AG09319 (cell line): Measurements from ENCODE around the gene HOXC4.

Experiments used
- DNase-seq: peaks from one replicate; pipeline ENCODE4 v3.0.0-alpha.2; 2010; ENCODE audit warnings: low read depth; ENCODE audit errors: extremely low read depth
- CTCF ChIP-seq: IDR thresholded peaks from 2 replicates; pipeline ENCODE4 v1.5.1; 2011; ENCODE audit warnings: low read depth, mild to moderate bottlenecking, inconsistent platforms, low read length, moderate library complexity

Gene HOXC4

GRCh38 chr12:54059668-54060067 lies 6.0 kb downstream of the HOXC4 start:
- no peak for DNase-seq
- TF ChIP-seq CTCF: no peak

DNA sequence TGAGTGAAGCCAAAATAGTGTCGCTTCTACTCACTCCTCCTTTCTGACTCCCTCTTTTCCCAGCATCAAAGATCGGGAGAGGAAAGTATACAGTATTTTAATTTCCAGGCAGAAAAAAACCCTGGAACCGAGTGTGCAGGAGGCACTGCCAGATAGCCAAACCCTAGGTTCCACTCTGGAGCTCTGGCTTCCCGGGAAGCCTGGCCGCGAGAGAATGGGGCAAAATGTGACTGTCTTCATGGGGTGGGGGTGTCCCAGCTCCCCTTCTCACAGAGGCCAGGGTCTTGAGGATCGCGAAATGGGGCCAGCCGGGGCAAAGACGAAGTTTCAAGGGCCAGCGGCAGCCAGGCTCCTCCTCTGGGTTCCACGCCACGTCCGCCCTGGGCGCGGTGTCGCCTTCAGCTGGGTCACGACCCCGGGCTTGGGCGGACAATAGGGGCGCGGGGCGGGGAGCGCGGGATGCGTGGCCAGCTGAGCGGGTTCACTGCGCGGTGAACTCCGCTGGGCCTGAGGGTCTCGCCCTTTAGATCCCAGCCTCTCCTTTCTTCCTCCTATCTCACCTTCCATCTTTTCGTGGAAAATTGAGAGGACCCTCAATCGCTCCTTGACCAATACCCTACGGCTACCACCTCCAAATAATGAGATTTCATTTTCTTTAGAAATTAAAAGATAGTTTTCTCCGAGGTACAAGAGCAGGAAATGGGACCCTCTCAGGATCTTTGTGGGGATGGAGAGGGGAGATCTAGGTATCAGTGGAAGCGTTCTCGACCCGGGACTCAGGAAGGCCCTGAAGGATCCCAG lies 6.7 kb downstream of the HOXC4 start:
- no peak for DNase-seq
- no peak for TF ChIP-seq CTCF

GRCh38 chr12:54060975-54061778 lies 7.5 kb downstream of the HOXC4 start:
- no peak for TF ChIP-seq CTCF
- DNase-seq: no peak

- no peak for TF ChIP-seq CTCF
- no peak for DNase-seq
Measured at GRCh38 chr12:54065677-54066076, 12.0 kb downstream of the HOXC4 start.

DNA sequence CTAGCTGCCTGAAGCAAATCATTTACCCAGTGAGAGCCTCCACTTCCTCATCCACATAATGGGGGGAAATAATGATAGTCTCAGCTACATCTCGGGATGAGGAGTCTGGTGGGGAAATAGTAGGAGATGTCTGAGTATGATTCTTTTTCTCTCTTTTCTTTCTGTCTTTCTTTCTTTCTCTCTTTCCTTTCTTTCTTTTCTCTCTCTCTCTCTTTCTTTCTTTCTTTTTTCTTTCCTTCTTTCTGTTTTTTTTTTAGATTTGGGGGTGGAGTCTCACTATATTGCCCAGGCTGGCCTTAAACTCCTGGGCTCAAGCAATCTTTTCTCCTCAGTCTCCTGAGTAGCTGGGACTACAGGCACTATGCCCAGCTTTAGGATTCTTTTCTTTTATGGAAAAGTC lies 12.8 kb downstream of the HOXC4 start:
- TF ChIP-seq CTCF: no peak
- no peak for DNase-seq

DNA sequence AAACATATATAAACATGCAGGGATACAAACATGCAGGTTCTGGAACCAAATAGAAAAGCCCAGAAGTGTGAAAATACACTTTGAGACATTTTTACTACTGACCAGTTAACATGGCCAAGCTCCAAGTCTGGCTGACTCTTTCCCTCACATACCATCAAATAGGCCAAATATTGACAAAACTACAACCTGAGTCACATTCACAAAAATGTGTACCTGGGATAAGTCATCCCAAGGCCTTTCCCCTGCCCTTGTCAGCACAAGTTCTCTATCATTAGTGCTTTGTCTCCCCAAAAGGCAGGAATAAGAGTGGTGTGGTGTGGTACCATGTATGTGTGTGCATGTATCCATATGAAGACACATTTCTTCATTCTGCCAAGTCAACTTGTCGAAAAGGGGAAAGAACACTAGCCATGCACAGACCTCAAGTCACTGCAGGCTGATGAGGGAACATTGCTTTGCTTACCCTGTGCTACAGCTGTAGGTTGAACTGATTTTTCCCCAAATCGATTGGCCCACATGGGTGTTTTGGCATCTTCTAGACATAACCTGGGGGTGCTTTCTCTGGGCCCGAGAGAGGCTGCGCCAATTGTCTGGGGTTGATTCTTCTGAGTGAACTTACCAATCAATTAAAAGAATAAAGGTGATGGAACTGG lies 14.9 kb downstream of the HOXC4 start:
- DNase-seq: no peak
- no peak for TF ChIP-seq CTCF

DNA sequence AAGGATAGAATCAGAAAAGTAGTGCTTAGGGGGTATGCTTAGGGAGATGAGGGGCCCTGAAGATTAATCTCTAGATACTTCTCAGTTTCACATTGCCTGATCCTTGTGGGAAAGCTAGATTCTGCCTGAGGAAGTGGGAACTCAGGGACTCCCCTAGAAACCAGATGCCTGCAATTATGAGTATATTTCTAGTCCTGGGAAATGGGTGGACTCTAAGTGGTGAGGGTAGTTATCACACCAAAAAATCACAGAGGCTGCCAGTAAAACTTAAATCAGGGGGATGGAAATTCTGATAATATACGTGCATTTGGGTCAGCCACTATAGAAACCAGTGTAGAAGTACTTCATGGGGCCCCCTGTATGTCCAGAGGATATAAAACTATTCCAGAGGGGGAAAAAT lies 18.3 kb downstream of the HOXC4 start:
- DNase-seq: no peak
- no peak for TF ChIP-seq CTCF
